ENCODE data around the gene OSBPL5.

OSBPL5 gene, protein sequence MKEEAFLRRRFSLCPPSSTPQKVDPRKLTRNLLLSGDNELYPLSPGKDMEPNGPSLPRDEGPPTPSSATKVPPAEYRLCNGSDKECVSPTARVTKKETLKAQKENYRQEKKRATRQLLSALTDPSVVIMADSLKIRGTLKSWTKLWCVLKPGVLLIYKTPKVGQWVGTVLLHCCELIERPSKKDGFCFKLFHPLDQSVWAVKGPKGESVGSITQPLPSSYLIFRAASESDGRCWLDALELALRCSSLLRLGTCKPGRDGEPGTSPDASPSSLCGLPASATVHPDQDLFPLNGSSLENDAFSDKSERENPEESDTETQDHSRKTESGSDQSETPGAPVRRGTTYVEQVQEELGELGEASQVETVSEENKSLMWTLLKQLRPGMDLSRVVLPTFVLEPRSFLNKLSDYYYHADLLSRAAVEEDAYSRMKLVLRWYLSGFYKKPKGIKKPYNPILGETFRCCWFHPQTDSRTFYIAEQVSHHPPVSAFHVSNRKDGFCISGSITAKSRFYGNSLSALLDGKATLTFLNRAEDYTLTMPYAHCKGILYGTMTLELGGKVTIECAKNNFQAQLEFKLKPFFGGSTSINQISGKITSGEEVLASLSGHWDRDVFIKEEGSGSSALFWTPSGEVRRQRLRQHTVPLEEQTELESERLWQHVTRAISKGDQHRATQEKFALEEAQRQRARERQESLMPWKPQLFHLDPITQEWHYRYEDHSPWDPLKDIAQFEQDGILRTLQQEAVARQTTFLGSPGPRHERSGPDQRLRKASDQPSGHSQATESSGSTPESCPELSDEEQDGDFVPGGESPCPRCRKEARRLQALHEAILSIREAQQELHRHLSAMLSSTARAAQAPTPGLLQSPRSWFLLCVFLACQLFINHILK

DNA sequence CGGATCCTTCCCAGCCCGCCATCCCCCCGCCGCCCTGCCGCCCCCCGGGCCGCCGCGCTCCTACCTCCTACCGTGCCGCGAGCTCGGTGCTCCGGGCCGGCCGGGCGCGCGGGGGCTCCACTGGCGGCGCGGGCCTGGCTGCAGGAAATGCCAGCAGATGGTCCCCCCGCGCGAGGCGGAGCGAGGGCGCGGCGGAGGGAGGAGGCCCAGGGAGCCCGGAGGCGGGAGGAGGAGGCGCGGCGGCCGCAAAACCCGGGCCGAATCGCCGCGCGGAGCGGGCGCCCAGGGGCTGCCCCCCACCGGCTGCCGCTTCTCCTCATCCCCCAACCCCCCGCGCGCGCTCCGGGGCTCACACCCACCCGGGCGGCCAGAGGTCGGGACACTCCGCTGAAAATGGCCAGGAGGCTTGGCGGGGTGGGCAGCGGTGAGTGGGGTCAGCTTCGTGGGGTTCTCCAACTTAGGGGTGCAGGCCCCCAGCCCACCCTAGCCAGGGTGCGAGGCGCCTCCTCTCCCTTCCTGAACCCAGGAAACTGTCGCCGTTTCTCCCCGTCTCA is at the start of gene OSBPL5:
TSS of gene OSBPL5 (minus strand) at position 159 of the 554 bp plus-strand sequence. CDS start 36,162 bp downstream, outside the sequence.
- TF ChIP-seq, protein P1, sequence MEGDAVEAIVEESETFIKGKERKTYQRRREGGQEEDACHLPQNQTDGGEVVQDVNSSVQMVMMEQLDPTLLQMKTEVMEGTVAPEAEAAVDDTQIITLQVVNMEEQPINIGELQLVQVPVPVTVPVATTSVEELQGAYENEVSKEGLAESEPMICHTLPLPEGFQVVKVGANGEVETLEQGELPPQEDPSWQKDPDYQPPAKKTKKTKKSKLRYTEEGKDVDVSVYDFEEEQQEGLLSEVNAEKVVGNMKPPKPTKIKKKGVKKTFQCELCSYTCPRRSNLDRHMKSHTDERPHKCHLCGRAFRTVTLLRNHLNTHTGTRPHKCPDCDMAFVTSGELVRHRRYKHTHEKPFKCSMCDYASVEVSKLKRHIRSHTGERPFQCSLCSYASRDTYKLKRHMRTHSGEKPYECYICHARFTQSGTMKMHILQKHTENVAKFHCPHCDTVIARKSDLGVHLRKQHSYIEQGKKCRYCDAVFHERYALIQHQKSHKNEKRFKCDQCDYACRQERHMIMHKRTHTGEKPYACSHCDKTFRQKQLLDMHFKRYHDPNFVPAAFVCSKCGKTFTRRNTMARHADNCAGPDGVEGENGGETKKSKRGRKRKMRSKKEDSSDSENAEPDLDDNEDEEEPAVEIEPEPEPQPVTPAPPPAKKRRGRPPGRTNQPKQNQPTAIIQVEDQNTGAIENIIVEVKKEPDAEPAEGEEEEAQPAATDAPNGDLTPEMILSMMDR (IDR thresholded peaks at IDR 0.05): no peak; the same call in 1 of the 2 replicates

DNA sequence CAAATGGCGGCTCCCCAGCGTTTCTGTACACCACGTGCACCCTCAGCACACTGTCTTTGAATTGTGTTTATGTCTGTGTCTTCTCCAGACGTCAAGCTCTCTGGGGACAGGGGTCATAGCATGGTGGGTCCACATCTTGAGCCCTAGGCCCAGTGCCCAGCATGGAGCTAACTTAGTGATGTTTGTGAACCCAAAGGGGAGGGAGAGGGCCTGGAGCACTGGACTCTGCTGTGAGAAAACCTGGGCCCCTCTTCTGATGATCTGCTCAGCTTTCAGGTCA is 49.2 kb upstream of the OSBPL5 start:
- TF ChIP-seq, protein P1 (IDR thresholded peaks at IDR 0.05): no peak

DNA sequence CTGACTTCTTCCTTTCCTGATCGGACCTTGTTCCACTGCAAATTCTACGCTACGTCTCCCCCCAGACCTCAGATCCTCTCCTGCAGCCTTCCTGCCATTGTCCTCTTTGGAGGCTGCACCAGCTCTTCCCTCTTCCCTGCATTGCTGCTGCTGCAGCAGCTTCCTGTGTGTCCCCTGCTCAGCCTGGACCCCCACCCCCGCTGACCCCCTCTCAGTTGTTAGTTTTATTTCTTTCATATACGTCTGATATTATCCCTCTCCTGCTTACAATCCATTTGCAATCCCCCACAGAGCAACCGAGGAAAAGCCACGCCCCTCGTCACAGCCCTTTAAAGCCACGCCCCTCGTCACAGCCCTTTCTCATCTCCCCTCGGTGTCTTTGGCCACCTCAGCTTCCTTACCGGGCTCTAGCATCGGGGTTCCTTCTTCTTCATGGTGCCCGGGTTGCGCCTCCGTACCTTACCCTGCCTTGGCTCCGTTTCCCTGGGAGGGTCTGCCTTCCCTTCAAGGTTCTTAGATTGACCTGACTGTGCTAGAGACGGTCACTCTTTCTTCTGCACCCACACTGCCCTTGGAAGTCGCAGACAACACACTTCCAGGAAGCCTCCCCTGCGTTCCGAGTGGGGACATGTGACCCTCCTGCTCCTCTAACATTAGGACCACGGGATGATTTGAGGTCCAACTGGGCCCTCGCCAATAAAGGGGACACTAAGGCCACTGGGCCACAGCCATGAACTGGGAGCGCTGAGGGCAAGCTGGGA is 48.7 kb upstream of the OSBPL5 start:
- TF ChIP-seq, protein P1 (IDR thresholded peaks at IDR 0.05): no peak

DNA sequence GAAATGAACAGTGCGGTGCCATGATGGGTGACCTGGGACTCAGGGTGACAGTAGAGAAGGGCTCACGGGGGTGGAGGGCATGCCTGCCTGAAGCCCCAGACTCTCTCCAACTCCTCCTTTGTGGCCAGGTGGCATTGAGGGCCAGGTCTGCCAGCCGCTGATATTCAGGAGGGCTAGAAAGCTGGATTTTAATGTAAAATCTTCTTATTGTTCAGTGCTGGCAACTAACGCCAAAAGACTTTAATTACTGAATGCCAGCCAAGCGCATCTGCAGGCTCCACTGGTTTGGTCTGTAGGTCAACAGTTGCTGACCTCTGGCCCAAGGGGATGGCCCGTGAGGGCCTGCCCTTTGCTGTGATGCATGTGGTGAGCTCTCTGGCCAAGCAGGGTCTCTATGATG is 43.2 kb upstream of the OSBPL5 start:
- TF ChIP-seq, protein P1 (IDR thresholded peaks at IDR 0.05): no peak

DNA sequence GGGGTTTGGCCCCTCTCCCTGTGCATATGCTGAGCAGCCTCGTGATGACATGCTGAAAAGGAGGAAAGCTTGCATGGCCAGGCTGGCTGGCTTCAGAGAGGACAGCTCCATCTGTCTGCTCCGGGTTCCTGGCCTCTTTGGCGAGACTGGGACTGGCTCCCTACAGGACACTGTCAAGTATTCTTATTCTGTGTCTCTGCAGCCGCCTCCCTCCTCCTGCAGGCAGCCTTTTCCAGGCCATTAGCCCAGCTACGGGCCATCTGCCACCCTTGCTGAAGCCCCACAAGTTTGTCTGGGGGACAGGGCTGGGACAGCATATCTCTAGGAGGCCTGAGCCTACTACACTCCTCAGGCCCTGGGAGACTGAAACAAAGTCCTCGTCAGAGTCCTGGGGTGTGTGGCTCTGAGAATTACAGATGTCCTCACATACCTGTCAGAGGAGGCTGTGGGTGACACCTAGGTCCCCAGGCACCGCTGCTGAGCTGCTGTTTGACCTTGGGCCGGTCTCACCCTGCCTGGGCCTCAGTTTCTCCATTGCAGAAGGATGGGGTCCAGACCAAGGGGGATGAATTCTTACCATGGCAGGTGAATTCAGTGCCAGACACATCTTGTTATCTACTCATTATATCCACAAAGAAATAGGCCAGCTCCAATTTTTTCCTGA is 42.5 kb upstream of the OSBPL5 start:
- TF ChIP-seq, protein P1 (IDR thresholded peaks at IDR 0.05): no peak

DNA sequence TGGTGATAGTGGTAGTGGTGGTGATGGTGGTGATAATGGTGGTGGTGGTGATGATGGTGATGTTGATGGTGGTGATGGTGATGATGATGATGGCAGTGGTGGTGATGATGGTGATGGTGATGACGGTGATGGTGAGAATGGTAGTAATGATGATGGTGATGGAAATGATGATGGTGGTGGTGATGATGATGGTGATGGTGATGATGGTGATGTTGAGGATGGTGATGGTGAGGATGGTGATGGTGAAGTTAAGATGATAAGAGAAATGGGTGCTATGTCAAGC is 41.8 kb upstream of the OSBPL5 start:
- TF ChIP-seq, protein P1 (IDR thresholded peaks at IDR 0.05): no peak
